HUES48 (cell line): ENCODE measurements around the gene GRID1.
A peak's percentile ranks its signal among the peaks of the same experiment; 100 is the strongest.

Experiments used
- H3K27ac ChIP-seq: one replicate; pipeline ENCODE4 v1.7.0; 2013; ENCODE audit warnings: low read depth, low read length, inconsistent platforms
- H3K27me3 ChIP-seq: 2 replicates; pipeline ENCODE4 v1.6.1; 2013; ENCODE audit warnings: mild to moderate bottlenecking, low read length; ENCODE audit not compliant: control insufficient read depth, insufficient read depth
- H3K36me3 ChIP-seq: 2 replicates; pipeline ENCODE4 v1.6.1; 2013; ENCODE audit warnings: low read length; ENCODE audit not compliant: control insufficient read depth, insufficient read depth
- H3K4me1 ChIP-seq: 2 replicates; pipeline ENCODE4 v1.6.1; 2013; ENCODE audit warnings: mild to moderate bottlenecking, low read length; ENCODE audit not compliant: control insufficient read depth, insufficient read depth
- H3K4me3 ChIP-seq: 2 replicates; pipeline ENCODE4 v1.5.1; 2013; ENCODE audit warnings: mild to moderate bottlenecking, low read depth, low read length
- H3K9ac ChIP-seq: 2 replicates; pipeline ENCODE4 v1.6.1; 2013; ENCODE audit warnings: mild to moderate bottlenecking, low read depth, low read length, moderate library complexity
- H3K9me3 ChIP-seq: 2 replicates; pipeline ENCODE4 v1.6.1; 2013; ENCODE audit warnings: low read length; ENCODE audit not compliant: control insufficient read depth, insufficient read depth

GRID1 gene

GRCh38 chr10:86153751-86154150 is 212.8 kb downstream of the GRID1 start:
- no peak overlapping the region for H3K4me3 ChIP-seq
- no peak overlapping the region for H3K9ac ChIP-seq
- no peaks in the 10 kb centered on the region for H3K27me3 ChIP-seq
- no peak overlapping the region for H3K27ac ChIP-seq
- peaks cover 3% of the 10 kb centered on the region; the same call in 1 of the 2 replicates for H3K4me1 ChIP-seq
- no peaks in the 10 kb centered on the region for H3K36me3 ChIP-seq
- H3K9me3 ChIP-seq, result no peaks in the 10 kb centered on the region

GRCh38 chr10:86152911-86153310 is 213.7 kb downstream of the GRID1 start:
- no peak overlapping the region for H3K27ac ChIP-seq
- no peaks in the 10 kb centered on the region for H3K9me3 ChIP-seq
- H3K4me1 ChIP-seq, result peaks cover 3% of the 10 kb centered on the region; the same call in 1 of the 2 replicates
- H3K36me3 ChIP-seq, result no peaks in the 10 kb centered on the region
- H3K27me3 ChIP-seq, result no peaks in the 10 kb centered on the region
- no peak overlapping the region for H3K4me3 ChIP-seq
- H3K9ac ChIP-seq, result no peak overlapping the region

- no peak overlapping the region for H3K9ac ChIP-seq
- H3K4me1 ChIP-seq, result peaks cover 3% of the 10 kb centered on the region; the same call in 1 of the 2 replicates
- no peaks in the 10 kb centered on the region for H3K9me3 ChIP-seq
- H3K27ac ChIP-seq, result no peak overlapping the region
- no peak overlapping the region for H3K4me3 ChIP-seq
- no peaks in the 10 kb centered on the region for H3K36me3 ChIP-seq
- H3K27me3 ChIP-seq, result no peaks in the 10 kb centered on the region
Observed at GRCh38 chr10:86152354-86152753, 214.2 kb downstream of the GRID1 start.

GRCh38 chr10:86151613-86152012 is 215.0 kb downstream of the GRID1 start:
- H3K36me3 ChIP-seq, result no peaks in the 10 kb centered on the region
- no peak overlapping the region for H3K4me3 ChIP-seq
- H3K9ac ChIP-seq, result no peak overlapping the region
- H3K9me3 ChIP-seq, result no peaks in the 10 kb centered on the region
- peaks cover 3% of the 10 kb centered on the region; the same call in 1 of the 2 replicates for H3K4me1 ChIP-seq
- no peaks in the 10 kb centered on the region for H3K27me3 ChIP-seq
- no peak overlapping the region for H3K27ac ChIP-seq

- H3K4me1 ChIP-seq, result peaks cover 3% of the 10 kb centered on the region; the same call in 1 of the 2 replicates
- no peaks in the 10 kb centered on the region for H3K36me3 ChIP-seq
- peak overlapping the region; percentile 4 for H3K27ac ChIP-seq
- H3K27me3 ChIP-seq, result no peaks in the 10 kb centered on the region
- H3K9me3 ChIP-seq, result no peaks in the 10 kb centered on the region
- no peak overlapping the region for H3K4me3 ChIP-seq
- H3K9ac ChIP-seq, result no peak overlapping the region
Observed at GRCh38 chr10:86149257-86149656, 217.3 kb downstream of the GRID1 start.

GRCh38 chr10:86148117-86148516 is 218.5 kb downstream of the GRID1 start:
- Histone ChIP-seq H3K9ac (no peak overlapping the region), H3K27me3 (no peaks in the 10 kb centered on the region), H3K27ac (no peak overlapping the region), H3K4me1 (peaks cover 3% of the 10 kb centered on the region; the same call in 1 of the 2 replicates), H3K36me3 (no peaks in the 10 kb centered on the region), H3K9me3 (no peaks in the 10 kb centered on the region), H3K4me3 (no peak overlapping the region)

GRCh38 chr10:86144301-86144700 is 222.3 kb downstream of the GRID1 start:
- Histone ChIP-seq H3K9me3 (no peaks in the 10 kb centered on the region), H3K36me3 (no peaks in the 10 kb centered on the region), H3K9ac (no peak overlapping the region), H3K4me1 (peaks cover 2% of the 10 kb centered on the region; the same call in 1 of the 2 replicates), H3K27ac (no peak overlapping the region), H3K4me3 (no peak overlapping the region), H3K27me3 (no peaks in the 10 kb centered on the region)

GRCh38 chr10:86141896-86142295 is 224.7 kb downstream of the GRID1 start:
- no peaks in the 10 kb centered on the region for H3K4me1 ChIP-seq
- H3K36me3 ChIP-seq, result no peaks in the 10 kb centered on the region
- H3K27me3 ChIP-seq, result no peaks in the 10 kb centered on the region
- no peaks in the 10 kb centered on the region for H3K9me3 ChIP-seq
- no peak overlapping the region for H3K27ac ChIP-seq
- no peak overlapping the region for H3K4me3 ChIP-seq
- H3K9ac ChIP-seq, result no peak overlapping the region

GRCh38 chr10:86139066-86139657 is 227.4 kb downstream of the GRID1 start:
- Histone ChIP-seq H3K4me1 (no peaks in the 10 kb centered on the region), H3K9ac (no peak overlapping the region), H3K9me3 (no peaks in the 10 kb centered on the region), H3K27ac (no peak overlapping the region), H3K4me3 (no peak overlapping the region), H3K36me3 (no peaks in the 10 kb centered on the region), H3K27me3 (no peaks in the 10 kb centered on the region)

GRCh38 chr10:86138551-86139065 is 228.0 kb downstream of the GRID1 start:
- Histone ChIP-seq H3K9ac (no peak overlapping the region), H3K4me3 (no peak overlapping the region), H3K27ac (no peak overlapping the region), H3K27me3 (no peaks in the 10 kb centered on the region), H3K4me1 (no peaks in the 10 kb centered on the region), H3K9me3 (no peaks in the 10 kb centered on the region), H3K36me3 (no peaks in the 10 kb centered on the region)

GRCh38 chr10:86137561-86137960 is 229.0 kb downstream of the GRID1 start:
- Histone ChIP-seq H3K9me3 (no peaks in the 10 kb centered on the region), H3K36me3 (no peaks in the 10 kb centered on the region), H3K27ac (no peak overlapping the region), H3K4me3 (no peak overlapping the region), H3K9ac (no peak overlapping the region), H3K27me3 (no peaks in the 10 kb centered on the region), H3K4me1 (no peaks in the 10 kb centered on the region)
